AG09309 (cell line): ENCODE results near the gene FOXE3.
"Not testable (repeated sequence)": the region's sequence is repeated elsewhere in the genome, so short reads cannot be mapped to it uniquely, and the experiment has no call there.

ENCODE experiments used
- DNase-seq: peaks from one replicate; pipeline ENCODE4 v3.0.0-alpha.2; 2010; ENCODE audit warnings: low read depth
- H3K4me3 ChIP-seq: 2 replicates; pipeline ENCODE4 v1.5.1; 2011; ENCODE audit warnings: mild to moderate bottlenecking, low read depth, low read length, moderate library complexity; ENCODE audit not compliant: control insufficient read depth
- CTCF ChIP-seq: IDR thresholded peaks from 2 replicates; pipeline ENCODE4 v1.5.1; 2011; ENCODE audit warnings: mild to moderate bottlenecking, low read depth, low read length, inconsistent platforms; ENCODE audit not compliant: insufficient read depth, control insufficient read depth; ENCODE audit errors: missing control alignments

FOXE3 gene

GRCh38 chr1:47444562-47445465 is 28.7 kb downstream of the FOXE3 start:
- H3K4me3 ChIP-seq: no peak overlapping the region
- no peak for DNase-seq
- TF ChIP-seq CTCF: no peak

- TF ChIP-seq CTCF: no peak
- DNase-seq: no peak
Observed at GRCh38 chr1:47445823-47446550, 29.9 kb downstream of the FOXE3 start.

GRCh38 chr1:47448462-47449222 is 32.6 kb downstream of the FOXE3 start:
- TF ChIP-seq CTCF: no peak
- no peak for DNase-seq
- no peak overlapping the region for H3K4me3 ChIP-seq

More at GRCh38 chr1:47445823-47446550, 29.9 kb downstream of the FOXE3 start:
- H3K4me3 ChIP-seq: no peak overlapping the region

- no peak for DNase-seq
- H3K4me3 ChIP-seq: no peak overlapping the region
- TF ChIP-seq CTCF: peak; percentile 32
Observed at GRCh38 chr1:47449822-47450552, 33.9 kb downstream of the FOXE3 start.

GRCh38 chr1:47450606-47451005 is 34.5 kb downstream of the FOXE3 start:
- DNase-seq: no peak
- H3K4me3 ChIP-seq: no peak overlapping the region
- TF ChIP-seq CTCF: no peak

GRCh38 chr1:47452426-47452825 is 36.3 kb downstream of the FOXE3 start:
- no peak overlapping the region for H3K4me3 ChIP-seq
- no peak for DNase-seq
- TF ChIP-seq CTCF: no peak

GRCh38 chr1:47453910-47454309 is 37.8 kb downstream of the FOXE3 start:
- DNase-seq, H3K4me3 ChIP-seq: not testable (repeated sequence)
